GM18861 (cell line): ENCODE data around the gene SPRY2.
"Not testable (repeated sequence)": the region's sequence is repeated elsewhere in the genome, so short reads cannot be mapped to it uniquely, and the experiment has no call there.

Experiments used
- ATAC-seq: cut with Tn5 transposase; IDR thresholded peaks from one replicate; pipeline ENCODE4 v1.9.1; 2021; ENCODE audit not compliant: unreplicated experiment

Gene SPRY2

DNA sequence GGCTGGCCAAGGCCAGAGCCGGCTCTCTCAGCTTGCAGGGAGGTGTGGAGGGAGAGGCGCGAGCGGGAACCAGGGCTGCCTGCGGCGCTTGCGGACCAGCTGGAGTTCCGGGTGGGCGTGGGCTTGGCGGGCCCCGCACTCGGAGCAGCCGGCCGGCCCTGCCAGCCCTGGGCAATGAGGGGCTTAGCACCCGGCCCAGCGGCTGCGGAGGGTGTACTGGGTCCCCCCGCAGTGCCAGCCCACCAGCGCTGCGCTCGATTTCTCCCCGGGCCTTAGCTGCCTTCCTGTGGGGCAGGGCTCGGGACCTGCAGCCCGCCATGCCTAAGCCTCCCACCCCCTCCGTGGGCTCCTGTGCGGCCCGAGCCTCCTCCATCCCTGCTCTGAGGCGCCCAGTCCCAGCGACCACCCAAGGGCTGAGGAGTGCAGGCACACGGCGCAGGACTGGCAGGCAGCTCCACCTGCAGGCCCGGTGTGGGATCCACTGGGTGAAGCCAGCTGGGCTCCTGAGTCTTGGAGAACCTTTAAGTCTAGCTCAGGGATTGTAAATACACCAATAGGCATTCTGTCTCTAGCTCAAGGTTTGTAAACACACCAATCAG lies 14.7 kb upstream of the SPRY2 start:
- ATAC-seq: not testable (repeated sequence)

DNA sequence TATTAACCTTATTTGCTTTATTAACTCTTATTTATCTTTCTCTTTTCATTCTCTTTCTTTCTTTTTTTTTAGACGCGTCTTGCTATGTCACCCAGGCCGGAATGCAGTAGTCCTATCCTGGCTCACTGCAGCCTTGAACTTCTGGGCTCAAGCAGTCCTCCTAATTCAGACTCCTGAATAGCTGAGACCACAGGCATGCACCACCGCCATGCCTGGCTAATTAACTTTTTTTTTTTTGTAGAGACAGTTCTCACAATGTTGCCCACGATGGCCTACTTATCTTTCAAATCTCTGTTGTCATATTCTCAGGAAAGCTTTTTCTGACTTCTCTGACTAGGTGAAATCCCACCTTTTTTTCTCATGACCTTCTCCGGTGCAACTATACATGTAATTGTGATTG lies 7.8 kb upstream of the SPRY2 start:
- ATAC-seq: no peak

DNA sequence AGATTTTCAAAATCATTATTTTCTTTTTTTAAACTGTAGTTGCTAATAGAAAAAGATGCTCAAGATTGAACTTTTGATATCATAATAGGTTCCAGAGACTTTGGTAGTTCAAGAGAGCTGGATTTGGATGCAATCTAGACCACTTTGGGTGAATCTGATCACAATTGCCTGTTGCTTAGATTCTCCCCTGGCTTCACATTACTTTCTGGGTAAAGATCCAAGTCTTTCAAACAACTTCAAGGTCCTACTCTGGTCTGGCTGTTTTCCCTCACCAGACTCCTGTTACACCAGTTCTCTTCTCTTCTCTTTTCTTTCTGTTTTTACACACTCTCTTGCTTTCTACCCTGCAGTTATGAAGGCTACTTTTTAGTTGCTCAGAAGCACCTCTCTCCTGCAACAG lies 7.4 kb upstream of the SPRY2 start:
- ATAC-seq: no peak

DNA sequence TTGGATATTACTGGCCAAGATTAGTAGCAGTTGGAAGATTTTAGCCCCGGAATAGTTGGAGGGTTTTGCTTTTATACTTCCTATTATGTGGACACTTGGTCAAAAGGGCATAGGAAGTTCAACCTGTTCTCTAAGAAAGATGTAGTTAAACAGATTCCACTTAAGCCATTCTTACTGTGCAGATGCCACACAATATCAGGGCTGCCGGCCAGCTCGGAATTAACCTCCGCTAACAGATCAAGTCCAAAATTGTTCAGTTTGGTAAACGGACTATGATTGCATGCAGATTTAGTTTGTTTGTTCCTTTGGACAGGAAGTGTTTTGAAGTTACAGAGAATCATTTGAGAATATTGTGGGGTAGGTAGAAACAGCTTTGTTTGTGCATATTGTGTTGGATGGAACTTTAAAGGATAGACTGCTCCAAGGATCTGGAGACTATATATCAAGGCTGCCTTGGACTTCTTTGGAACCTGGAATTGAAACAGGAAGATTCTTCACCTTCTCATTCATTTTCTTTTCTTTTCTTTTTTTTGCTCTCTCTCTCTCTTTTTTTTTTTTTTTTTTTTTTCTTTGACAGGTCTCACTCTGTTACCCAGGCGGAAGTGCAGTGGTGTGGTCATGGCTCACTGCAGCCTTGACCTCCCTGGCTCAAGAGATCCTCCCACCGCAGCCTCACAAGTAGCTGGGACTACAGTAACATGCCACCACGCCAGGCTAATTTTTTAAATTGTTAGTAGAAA lies 5.0 kb upstream of the SPRY2 start:
- ATAC-seq: no peak

DNA sequence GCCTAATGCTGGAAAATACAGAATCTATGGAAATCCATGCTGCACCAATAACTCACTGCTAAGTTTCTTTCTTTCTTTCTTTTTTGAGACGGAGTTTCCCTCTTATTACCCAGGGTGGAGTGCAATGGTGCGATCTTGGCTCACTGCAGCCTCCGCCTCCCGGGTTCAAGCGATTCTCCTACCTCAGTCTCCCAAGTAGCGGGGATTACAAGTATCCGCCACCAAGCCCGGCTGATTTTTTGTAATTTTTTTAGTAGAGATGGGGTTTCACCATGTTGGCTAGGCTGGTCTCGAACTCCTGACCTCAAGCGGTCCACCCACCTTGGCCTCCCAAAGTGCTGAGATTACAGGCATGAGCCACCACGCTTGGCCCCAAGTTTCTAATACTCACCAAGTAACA lies 3.1 kb upstream of the SPRY2 start:
- not testable (repeated sequence) for ATAC-seq

DNA sequence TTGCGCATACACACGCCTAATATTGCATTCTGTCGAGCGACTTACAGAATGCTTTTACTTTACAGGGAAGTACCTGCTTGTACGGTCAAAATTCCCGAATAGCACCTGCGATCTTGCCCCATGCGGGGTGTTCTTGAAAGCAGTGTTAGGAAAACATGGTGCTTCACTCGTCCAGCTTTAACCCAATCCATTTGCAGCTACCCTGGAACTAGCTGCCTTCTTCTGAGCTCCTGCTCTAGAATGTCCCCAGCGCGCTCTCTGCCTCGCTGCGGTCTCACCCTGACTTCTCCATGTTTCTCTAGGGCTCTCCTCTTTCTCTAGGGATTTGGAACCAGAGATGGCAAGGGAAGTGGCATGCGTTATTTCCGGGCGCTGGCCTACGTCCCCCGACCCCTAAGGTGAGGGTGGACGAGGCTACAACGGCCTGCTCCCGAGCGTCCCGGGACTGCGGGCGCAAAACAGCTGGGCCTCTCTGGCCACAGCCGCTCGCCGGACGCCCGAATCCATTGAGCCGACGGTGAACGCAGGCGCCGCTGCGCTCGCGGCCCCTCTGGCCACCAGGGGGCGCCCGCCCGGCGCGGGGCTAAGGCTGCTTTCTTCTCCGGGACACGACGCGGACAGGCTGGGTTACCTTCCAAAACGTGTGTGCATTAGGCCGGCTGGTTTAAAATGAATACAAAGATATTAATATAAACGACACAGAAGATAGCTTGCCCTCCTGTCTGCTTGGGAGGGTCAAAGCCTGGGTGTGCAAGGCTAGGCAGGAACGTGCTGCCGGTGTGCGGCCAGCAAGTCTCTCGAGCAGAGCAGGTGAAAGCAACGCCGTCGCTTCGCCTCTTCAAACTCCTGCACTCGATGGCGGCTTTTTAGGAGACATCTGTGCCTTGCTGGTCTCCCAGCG lies 1.8 kb upstream of the SPRY2 start:
- ATAC-seq: peak; percentile 36

DNA sequence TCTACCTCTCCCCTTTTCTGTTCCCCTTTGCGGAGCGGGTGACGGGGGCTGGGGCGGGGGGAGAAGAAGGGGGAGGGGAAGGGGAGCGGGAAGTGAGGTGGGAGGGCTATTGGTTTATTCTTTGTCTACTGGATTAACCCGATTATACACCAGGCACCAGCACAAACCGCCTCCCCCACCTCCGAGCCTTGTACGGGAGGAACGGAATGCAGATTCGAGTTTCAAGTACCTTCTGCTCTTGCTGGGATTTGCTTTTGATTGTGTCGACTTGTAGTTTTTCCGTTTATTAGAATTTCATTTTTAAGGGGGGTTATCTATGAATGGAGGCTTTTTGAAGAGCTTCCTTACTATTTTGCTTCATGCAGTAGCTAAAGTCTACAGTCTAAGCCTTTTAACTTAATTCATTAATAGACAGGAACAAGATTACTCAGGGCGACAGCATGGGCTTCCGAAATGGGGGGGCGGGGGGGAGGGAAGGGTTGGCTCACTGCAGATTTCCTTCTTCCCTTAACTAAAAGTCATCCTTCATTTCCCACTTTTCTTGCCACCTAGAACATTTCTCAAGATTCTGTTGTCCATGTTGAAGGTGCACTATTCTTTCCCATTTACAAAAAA lies 937 bp upstream of the SPRY2 start:
- no peak for ATAC-seq

DNA sequence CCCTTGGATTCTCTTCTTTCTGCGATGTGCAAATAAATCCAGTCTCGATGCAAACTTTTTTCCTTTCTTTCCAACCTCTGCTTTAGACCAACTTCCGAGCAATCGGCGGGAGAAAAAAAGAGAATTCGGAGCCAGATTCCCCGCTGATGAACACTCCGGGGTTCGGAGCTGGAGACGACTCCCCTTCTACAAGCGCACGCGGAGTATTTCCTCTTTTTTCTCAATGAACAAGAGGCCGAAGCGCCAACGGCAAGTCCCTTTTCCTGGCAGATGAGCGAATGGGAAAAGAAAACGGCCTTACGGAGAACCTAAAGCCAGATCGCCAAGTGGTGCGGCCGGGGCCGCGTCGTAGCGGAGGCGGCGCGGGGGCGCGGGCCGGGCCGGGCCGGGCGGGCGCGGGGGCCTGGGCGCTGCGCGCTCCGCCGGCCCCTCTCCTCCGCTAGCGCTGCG lies 250 bp downstream of the SPRY2 start:
- ATAC-seq: peak; percentile 19

DNA sequence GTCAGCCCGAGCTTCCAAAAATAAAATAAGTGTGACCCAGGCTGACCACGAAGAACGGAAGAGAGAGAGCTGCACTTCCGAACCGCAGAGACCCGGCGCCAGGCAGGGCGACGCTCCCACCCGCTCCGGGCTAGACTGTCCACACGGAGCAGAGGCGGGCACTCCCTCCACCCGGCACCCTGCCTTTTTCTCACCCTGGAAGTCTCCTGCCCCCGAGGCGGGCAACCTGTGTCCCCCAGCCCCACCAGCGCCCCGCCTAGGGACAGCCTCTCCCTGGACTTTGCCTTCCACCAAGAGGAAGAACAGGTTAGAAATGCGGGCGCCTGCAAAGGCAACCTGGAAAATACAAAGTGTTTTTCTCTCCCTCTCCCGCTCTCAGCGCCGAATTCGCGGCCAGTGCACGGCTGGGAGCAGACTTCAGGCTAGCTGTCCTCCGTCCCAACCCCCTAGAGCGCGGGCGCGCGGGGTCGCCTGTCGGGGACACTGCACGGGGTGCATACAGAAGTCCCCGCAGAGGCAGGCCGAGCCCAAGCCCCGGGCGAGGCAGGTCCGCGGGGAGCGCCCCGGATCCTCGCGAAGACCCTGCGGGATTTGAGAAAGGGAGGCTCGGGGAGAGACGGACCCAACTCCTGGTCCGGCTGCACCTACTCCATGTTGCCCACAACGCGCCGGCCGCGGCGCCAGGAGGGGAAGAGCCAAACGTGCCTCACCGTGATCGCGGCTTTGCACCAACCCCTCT lies 845 bp downstream of the SPRY2 start:
- ATAC-seq: no peak

DNA sequence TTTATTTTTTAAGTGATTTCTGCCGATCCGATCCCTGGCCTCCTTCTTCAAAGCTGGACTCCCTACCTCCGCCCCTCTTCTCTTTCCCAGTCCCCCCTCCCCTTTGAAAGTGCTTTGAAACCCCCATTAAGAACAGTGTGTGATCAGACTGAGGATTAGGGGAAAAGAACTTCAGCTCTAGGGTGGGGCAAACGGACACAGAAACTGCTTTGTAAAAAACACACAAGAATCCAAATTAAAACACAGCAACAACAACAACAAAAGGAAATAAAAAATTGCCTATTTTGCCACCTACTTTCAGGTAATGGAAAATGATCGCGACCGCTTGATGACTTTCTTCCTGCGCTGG lies 1.4 kb downstream of the SPRY2 start:
- ATAC-seq: no peak

DNA sequence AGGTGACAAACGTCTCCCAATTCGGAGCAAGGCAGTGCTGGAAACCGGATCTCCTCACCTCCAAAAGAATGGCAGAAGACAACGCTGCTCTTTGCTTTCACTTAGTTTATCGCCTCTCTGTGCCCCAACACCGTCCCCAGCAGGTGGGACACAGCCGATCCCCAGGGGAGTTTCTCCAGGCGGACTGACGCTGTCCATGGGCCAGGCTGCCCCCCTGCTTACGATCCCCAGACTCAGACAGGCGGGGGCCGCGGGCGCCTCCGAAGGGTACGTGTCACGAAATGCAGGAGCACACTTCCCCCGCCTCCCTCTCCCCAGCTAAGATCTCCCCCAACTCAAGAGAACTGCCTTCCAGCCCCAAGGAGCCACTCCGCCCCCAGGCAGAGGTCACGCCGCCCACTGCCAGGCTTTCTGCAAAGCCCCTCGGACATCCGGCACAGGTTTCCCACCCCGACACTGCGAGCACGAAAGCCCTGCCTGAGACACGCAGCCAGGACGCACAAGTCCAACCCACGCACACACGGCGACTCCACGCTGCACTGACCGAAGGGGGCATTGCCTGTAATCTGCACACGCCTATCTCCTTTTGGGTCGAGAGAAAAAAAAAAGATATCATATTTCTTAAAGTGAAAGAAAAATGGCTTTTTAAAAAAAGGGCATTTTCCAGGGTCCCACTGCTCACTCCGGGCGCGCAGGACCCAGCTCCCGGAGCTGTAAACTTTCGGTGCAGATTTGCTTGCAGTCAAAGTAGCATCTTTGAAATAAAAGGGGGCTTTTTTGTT lies 2.0 kb downstream of the SPRY2 start:
- no peak for ATAC-seq

DNA sequence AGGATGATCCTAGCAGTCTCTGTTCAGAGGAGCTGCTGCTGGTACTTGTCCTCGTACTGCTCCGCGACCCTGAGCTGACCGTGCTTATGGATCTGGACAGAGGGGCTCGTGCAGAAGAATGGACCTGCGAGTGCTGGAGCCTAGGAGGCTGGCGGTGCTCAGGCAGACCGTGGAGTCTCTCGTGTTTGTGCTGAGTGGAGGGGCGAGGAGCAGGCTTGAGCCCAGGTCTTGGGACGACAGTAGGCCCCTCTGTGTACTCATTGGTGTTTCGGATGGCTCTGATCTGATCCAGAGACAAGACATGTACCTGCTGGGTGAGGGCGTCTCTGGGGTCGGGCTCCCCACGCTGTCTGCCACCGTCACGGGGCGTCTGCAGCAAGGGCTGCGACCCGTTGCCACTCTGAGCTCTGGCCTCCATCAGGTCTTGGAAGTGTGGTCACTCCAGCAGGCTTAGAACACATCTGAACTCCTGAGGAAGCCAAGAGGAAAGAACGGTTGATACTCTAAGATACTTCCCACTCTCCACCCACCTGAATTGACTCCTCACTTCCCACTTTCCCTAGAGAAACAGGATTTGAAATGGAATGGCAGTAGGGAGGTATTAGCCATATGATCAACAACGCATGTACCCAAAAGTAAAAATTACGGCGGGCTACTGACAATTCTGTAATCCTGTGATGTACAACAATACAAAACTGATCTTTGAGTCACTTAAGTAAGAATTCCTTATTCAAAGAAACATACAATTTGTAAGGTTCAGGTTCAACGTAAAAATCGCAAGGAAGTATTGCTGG lies 3.4 kb downstream of the SPRY2 start:
- no peak for ATAC-seq

DNA sequence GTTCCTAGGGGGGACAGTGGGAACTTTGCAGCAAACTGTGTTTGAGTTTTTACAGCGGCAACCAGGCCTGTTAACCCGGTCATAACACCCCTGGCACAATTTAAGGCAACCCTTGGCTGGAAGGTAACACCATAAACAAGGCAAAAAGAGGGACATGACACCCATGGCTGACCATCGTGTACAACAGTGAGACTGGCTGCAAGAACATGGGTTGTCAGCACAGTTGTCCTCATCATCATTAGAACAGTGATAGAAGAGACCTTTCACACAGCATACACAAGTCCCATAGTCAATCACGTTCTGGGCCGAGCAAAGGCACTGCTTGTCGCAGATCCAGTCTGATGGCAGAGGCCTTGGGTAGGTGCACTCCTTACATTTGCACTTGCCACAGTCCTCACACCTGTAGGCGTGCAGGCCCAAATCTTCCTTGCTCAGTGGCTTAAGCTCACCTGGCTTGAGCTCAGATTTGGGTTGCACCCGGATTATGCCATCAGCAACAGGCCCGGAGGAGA lies 4.1 kb downstream of the SPRY2 start:
- ATAC-seq: no peak

DNA sequence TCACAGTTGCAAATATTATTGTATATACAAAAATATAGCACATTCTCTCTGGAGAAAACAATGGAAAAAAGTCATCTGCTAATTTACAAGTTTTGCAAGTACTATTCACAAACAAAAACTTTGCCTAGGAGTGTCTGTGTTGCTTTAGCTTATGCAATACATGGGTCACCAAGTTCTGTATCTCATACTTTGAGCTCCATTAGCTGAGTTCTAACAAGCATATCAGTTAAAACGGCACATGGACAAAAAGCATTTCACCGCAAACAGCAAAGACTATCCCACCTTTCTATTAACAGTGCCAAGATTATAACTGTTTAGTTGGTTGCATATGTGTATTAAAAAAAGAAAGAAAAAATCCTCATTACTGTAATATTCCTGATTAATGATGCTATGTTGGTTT lies 4.6 kb downstream of the SPRY2 start:
- no peak for ATAC-seq

DNA sequence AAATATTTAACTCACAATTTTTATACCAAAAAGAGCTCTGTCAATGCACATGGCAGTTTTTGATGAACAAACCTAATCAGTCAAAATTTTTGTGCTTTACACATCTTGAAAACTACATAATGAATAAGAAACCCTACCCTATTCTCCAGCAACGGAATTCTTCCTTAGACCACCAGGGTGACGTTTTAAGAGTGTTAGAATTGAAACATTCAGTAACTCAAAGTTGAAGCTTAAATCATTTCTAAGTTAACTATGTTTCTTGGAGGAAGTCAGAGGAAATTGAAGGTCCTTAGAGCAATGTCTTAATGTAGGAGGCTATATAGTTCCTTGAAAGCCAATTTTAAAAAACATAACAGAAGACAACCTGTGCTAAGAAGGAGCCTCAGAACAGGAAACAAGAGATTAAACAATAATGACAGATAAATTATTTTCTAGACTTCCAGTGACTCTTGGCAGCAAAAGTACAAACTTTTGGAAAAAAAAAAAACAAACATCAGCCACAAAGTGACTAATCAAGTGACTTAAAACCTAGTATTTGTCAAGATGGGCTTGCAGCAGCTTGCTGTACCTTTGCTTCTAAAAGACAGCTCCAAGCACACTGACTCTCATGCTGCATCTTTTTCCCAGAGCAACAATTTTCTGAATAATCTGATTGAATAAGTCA lies 6.2 kb downstream of the SPRY2 start:
- no peak for ATAC-seq

DNA sequence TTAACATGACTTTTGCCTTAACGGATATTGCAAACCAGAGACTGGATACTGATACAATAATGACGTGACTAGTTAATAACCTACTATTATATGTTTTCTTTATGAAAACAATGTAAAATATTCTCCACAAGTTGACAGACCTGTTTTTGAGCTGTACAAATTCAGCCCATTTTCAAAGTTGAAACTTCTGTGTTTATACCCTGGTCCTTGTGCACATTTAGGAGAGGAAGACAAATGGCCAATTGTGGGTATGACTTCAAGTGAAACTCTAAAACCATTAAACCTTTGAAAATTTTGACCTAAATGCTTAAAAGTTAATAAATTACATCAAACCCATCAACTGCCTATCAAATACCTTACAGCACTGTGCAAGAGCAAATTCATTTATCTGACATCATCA lies 8.9 kb downstream of the SPRY2 start:
- no peak for ATAC-seq

DNA sequence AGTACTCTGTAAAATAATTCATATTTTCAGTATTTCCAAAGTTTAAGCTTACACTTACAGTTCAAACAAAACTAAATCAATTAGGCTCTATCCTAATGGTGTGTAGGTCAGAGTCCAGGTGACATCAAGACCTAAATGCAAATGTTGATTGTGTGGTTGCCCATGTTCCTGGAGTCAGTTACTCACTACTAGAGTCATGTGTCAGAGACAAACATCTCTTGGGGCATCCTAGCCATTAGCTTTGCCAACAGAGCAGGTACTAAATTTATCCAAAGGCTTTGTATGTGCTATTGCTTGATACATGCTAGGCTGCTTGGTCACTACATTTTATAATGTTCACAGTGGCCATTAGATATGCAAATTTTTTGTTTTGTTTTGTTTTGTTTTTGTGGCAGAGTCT lies 11.7 kb downstream of the SPRY2 start:
- no peak for ATAC-seq

DNA sequence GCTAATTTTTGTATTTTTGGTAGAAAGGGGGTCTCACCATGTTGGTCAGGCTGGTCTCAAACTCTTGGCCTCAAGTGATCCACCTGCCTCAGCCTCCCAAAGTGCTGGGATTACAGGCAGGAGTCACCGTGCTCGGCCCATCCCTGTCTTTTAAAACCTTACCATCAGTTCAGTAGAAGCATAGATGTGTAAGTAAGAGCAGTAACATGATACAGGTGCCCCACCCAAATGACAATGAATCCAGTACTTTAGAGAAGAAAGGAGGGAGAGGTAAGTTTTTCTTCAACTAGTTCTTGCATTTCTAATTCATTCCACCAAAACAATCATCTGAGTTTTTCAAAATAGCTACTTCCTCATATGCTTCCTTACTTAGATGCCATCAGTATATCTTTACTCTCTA lies 21.9 kb downstream of the SPRY2 start:
- ATAC-seq: no peak
